Measurements from ENCODE around the gene ADARB2.

DNA sequence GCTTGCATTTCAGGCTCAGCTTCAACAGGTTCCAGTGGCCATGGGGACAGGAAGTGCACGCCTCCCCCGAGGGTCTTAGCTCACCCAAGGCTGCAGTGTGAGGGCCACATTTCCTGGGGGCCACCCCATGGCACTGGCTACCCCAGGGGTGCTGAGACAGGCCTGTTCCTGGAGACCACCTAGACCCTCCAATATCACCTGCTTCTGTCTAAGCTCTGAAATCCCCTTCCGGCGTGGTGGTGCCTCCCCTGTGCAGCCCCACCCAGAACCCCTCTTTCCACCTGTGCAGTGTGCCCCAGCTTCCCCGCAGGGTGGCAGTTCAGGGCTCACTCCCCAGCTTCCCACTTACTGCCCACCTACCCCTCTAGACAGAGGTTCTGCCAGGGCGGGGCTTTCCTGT lies 83.1 kb downstream of the ADARB2 start:
- TF ChIP-seq E2F8 (IDR thresholded peaks at IDR 0.05; ENCODE audit: low read depth, partially characterized antibody) (no peak), EZH2 (IDR thresholded peaks at IDR 0.05; ENCODE audit: borderline replicate concordance, control insufficient read depth, low read depth, low read length) (no peak), TAF1 (IDR thresholded peaks at IDR 0.05; ENCODE audit: borderline replicate concordance, low read depth, low read length) (no peak), HCFC1 (IDR thresholded peaks at IDR 0.05; ENCODE audit: low read length) (no peak), FOXK2 (IDR thresholded peaks at IDR 0.05) (no peak), ZZZ3 (IDR thresholded peaks at IDR 0.05; ENCODE audit: control insufficient read depth, insufficient read length, low read depth) (no peak), GABPA (IDR thresholded peaks at IDR 0.05; ENCODE audit: low read depth) (no peak)
- TF ChIP-seq, protein P1, sequence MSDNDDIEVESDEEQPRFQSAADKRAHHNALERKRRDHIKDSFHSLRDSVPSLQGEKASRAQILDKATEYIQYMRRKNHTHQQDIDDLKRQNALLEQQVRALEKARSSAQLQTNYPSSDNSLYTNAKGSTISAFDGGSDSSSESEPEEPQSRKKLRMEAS (IDR thresholded peaks at IDR 0.05; ENCODE audit: low read depth, low read length): no peak
- TF ChIP-seq, protein P2, sequence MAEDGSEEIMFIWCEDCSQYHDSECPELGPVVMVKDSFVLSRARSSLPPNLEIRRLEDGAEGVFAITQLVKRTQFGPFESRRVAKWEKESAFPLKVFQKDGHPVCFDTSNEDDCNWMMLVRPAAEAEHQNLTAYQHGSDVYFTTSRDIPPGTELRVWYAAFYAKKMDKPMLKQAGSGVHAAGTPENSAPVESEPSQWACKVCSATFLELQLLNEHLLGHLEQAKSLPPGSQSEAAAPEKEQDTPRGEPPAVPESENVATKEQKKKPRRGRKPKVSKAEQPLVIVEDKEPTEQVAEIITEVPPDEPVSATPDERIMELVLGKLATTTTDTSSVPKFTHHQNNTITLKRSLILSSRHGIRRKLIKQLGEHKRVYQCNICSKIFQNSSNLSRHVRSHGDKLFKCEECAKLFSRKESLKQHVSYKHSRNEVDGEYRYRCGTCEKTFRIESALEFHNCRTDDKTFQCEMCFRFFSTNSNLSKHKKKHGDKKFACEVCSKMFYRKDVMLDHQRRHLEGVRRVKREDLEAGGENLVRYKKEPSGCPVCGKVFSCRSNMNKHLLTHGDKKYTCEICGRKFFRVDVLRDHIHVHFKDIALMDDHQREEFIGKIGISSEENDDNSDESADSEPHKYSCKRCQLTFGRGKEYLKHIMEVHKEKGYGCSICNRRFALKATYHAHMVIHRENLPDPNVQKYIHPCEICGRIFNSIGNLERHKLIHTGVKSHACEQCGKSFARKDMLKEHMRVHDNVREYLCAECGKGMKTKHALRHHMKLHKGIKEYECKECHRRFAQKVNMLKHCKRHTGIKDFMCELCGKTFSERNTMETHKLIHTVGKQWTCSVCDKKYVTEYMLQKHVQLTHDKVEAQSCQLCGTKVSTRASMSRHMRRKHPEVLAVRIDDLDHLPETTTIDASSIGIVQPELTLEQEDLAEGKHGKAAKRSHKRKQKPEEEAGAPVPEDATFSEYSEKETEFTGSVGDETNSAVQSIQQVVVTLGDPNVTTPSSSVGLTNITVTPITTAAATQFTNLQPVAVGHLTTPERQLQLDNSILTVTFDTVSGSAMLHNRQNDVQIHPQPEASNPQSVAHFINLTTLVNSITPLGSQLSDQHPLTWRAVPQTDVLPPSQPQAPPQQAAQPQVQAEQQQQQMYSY (CRISPR knock-in tag; IDR thresholded peaks at IDR 0.05): no peak

Measured in GM12878 (cell line).